ENCODE results near the gene TNS2. TPM values are rescaled to one million over a fixed set of nuclear protein-coding genes. Genes with fewer than 3 reads are reported as not detected.

Gene TNS2
- total RNA-seq, 6 donors from 2014 or later, result 99.1 to 703 (median 197) TPM

- no peak for ATAC-seq (ENCODE audit: low FRiP score in 2 of 2)
- peaks cover 3 to 32% (median 15%) of the 10 kb centered on the region in 4 donors for H3K36me3 ChIP-seq
- 46 to 49% methylated on average over 5 to 7 of the region's 7 CpGs for WGBS, 2 donors
- H3K27me3 ChIP-seq, result no peaks in the 10 kb centered on the region
- H3K9me3 ChIP-seq, result no peaks in the 10 kb centered on the region
- no peak for DNase-seq
- TF ChIP-seq CTCF (IDR thresholded peaks at IDR 0.05) (no peak), POLR2AphosphoS5 (IDR thresholded peaks at IDR 0.05) (no peak), POLR2A (IDR thresholded peaks at IDR 0.05) (no peak), EP300 (IDR thresholded peaks at IDR 0.05) (no peak)
- peak overlapping the region; percentile 97 to 99 (median 98) for H3K27ac ChIP-seq
- peak overlapping the region; percentile 12 to 74 (median 67) for H3K4me3 ChIP-seq
- peaks cover 48 to 73% (median 66%) of the 10 kb centered on the region in 4 donors for H3K4me1 ChIP-seq
These were observed 2.1 kb downstream of the TNS2 start for GRCh38 chr12:53051881-53052412.

- TF ChIP-seq CTCF (IDR thresholded peaks at IDR 0.05) (no peak), EP300 (IDR thresholded peaks at IDR 0.05) (peak in 1 of 4 donors; percentile 76), POLR2A (IDR thresholded peaks at IDR 0.05) (peak in 1 of 4 donors; percentile 44), POLR2AphosphoS5 (IDR thresholded peaks at IDR 0.05) (peak in 1 of 2 donors; percentile 87)
- WGBS, 2 donors, result 33 to 43% methylated on average over 3 to 8 of the region's 11 CpGs
- peak in 1 of 2 donors; percentile 93 for DNase-seq
These were observed 2.8 kb downstream of the TNS2 start for GRCh38 chr12:53052419-53053217.

GRCh38 chr12:53053218-53054111 lies 3.6 kb downstream of the TNS2 start:
- DNase-seq (peak in 1 of 2 donors; percentile 71), ATAC-seq (ENCODE audit: low FRiP score in 2 of 2) (peak; percentile 13 to 59)
- H3K4me3 ChIP-seq, result peak overlapping the region; percentile 0 to 74 (median 67)
- no peak for TF ChIP-seq POLR2A (IDR thresholded peaks at IDR 0.05)
- TF ChIP-seq POLR2AphosphoS5 (IDR thresholded peaks at IDR 0.05), result no peak
- peak; percentile 58 to 79 (median 70) for TF ChIP-seq CTCF (IDR thresholded peaks at IDR 0.05)
- H3K4me1 ChIP-seq, result peaks cover 39 to 63% (median 56%) of the 10 kb centered on the region in 4 donors
- no peaks in the 10 kb centered on the region for H3K27me3 ChIP-seq
- 18 to 31% methylated on average over 13 to 15 of the region's 16 CpGs for WGBS, 2 donors
- H3K9me3 ChIP-seq, result no peaks in the 10 kb centered on the region
- peak overlapping the region; percentile 97 to 99 (median 98) for H3K27ac ChIP-seq
- peaks cover 4 to 47% (median 27%) of the 10 kb centered on the region in 4 donors for H3K36me3 ChIP-seq

More at GRCh38 chr12:53052419-53053217, 2.8 kb downstream of the TNS2 start:
- H3K4me3 ChIP-seq, result peak overlapping the region; percentile 12 to 74 (median 67)
- peaks cover 3 to 39% (median 19%) of the 10 kb centered on the region in 4 donors for H3K36me3 ChIP-seq
- H3K27ac ChIP-seq, result peak overlapping the region; percentile 97 to 99 (median 98)
- no peaks in the 10 kb centered on the region for H3K9me3 ChIP-seq
- H3K4me1 ChIP-seq, result peaks cover 48 to 72% (median 64%) of the 10 kb centered on the region in 4 donors
- H3K27me3 ChIP-seq, result no peaks in the 10 kb centered on the region
- ATAC-seq (ENCODE audit: low FRiP score in 2 of 2), result peak; percentile 23 to 52

- no peaks in the 10 kb centered on the region for H3K9me3 ChIP-seq
- peaks cover 9 to 55% (median 34%) of the 10 kb centered on the region in 4 donors for H3K36me3 ChIP-seq
- peak overlapping the region; percentile 0 to 74 (median 54) for H3K4me3 ChIP-seq
- no peaks in the 10 kb centered on the region for H3K27me3 ChIP-seq
- ATAC-seq (ENCODE audit: low FRiP score in 2 of 2) (peak; percentile 86 to 88), DNase-seq (peak; percentile 96 to 98)
- WGBS, 2 donors, result 14 to 45% methylated on average over 8 to 26 of the region's 48 CpGs
- peaks cover 38 to 59% (median 48%) of the 10 kb centered on the region in 4 donors for H3K4me1 ChIP-seq
- H3K27ac ChIP-seq, result peak overlapping the region; percentile 97 to 99 (median 98)
- TF ChIP-seq POLR2A (IDR thresholded peaks at IDR 0.05), result peak in 3 of 4 donors; percentile 46 to 81 (median 51)
- peak in 1 of 6 experiments; percentile 14 for TF ChIP-seq CTCF (IDR thresholded peaks at IDR 0.05)
- no peak for TF ChIP-seq EP300 (IDR thresholded peaks at IDR 0.05)
- TF ChIP-seq POLR2AphosphoS5 (IDR thresholded peaks at IDR 0.05), result peak in 1 of 2 donors; percentile 76
These were observed 4.4 kb downstream of the TNS2 start for GRCh38 chr12:53054112-53054878.

All from upper lobe of left lung (tissue), 6 donors.